Anterior cingulate cortex (tissue), 58 donors: ENCODE measurements around the gene CLINT1.
"Not testable (repeated sequence)": the region's sequence is repeated elsewhere in the genome, so short reads cannot be mapped to it uniquely, and the experiment has no call there.

Experiments
- DNase-seq, 58 donors: peaks; one replicate each; lab custom pipeline; 2025; lab: John Stamatoyannopoulos, UW

The CLINT1 gene

GRCh38 chr5:157858527-157859226, at the start of gene CLINT1:
Gene CLINT1 (minus strand): TSS chr5:157859145. CDS start chr5:157858970, 175 bp downstream.
- DNase-seq = peak in 56 of 58 donors; percentile 67 to 95 (median 84)

DNA sequence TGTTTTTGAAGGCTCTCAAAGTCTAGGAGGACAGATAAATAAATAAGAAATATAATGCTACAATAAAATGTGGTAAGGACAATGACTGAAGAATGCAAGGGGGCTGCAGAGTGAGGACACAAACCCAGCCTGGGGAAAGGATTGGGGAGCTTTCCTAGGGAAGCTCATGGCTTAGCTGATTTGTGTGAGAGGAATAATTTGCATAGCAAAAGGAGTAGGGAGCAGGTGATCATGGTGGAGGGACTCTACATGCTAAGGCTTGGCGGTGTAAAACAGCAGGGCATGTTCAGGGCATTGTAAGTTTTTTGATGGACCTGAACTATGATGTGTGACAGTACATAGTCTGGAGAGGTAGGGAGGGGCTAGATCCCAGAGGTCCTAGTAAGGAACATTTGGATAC, 49.5 kb upstream of the CLINT1 start:
- DNase-seq = no peak

GRCh38 chr5:157907479-157907878, 48.5 kb upstream of the CLINT1 start:
- DNase-seq = no peak

DNA sequence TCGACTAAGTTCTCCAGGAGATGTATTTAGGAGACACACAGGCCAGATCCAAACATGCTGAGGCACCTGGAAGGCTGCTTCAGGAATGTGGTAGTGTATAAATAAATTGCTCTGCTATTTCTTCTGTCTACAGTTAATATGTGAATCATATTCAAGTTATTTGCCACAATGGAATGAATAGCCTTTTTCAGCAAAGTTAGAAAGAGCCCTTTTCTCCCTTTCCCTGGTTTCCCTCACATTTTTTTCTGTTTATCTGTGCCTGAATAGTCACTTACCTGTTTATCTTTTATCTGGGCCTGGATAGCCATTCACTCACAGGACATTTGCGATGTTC, 44.1 kb upstream of the CLINT1 start:
- DNase-seq = no peak

DNA sequence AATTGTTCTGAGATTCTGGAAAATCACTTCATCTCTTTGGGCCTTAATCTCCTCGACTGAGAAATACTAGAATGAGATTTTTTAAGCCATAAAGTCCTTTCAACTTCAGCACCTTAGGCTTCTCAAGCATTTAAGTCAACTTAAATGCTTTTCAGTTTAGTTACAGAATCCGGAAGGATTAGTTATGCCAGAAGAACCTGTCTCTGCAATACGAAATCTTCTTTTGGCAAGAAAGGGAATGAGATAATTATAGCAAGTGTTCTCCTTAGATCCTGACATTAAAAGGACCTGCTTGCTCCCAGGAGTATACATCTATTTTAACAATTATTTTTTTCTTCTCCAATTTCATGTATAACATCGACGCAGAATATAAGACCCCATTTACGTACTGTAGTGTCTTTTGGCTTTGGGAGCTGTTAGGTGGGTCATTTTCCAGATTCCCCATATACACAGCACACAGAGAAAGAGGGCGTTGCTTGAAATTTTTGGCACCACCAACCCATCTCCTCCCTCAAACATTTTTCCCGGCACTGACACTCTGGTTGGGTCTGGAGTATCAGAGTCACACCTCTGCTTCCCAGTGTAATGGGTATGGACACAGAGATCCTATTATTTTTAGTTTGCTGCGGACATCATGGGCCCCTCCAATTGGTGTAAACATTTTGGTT, 43.6 kb upstream of the CLINT1 start:
- DNase-seq = no peak

DNA sequence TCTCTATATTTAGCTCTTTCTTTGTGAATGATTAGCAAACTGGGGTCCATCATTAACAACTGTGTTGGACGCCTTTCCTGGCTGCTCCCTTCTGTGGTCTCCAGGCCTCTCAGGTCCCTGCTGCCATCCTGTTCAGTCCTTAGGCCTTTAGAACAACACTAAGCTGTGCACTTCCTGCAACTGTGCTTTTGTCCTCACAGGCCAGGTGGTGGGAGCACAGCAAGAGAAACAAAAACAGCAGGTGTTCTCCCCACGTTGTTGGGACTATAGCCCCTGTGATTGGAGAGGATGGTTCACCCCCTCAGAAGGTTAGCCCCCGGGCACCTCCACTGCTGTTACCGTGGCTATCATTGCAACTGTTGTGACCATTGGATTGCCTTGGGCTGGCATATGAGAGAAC, 41.7 kb upstream of the CLINT1 start:
- no peak for DNase-seq

GRCh38 chr5:157893611-157894010, 34.7 kb upstream of the CLINT1 start:
- no peak for DNase-seq

DNA sequence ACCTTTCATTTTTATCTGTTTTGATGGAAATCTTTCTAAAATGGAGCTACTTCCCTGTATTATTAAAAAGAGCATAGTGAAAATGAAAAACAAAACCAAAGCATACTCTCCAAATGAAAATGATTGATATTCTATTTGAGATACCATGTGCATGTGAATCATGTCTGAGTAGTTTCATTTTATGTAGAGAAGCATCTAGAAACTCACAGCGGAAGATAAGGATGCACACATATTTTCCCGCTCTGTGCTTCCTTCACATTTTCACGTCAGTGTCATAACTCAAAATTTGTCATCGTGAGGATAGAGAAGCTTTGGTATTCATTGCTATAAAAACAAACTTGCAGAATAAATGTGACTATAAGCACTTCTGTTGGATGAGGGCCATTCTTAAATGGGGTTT, 34.0 kb upstream of the CLINT1 start:
- no peak for DNase-seq

- DNase-seq = no peak
These were observed 32.1 kb upstream of the CLINT1 start for GRCh38 chr5:157890836-157891597.

DNA sequence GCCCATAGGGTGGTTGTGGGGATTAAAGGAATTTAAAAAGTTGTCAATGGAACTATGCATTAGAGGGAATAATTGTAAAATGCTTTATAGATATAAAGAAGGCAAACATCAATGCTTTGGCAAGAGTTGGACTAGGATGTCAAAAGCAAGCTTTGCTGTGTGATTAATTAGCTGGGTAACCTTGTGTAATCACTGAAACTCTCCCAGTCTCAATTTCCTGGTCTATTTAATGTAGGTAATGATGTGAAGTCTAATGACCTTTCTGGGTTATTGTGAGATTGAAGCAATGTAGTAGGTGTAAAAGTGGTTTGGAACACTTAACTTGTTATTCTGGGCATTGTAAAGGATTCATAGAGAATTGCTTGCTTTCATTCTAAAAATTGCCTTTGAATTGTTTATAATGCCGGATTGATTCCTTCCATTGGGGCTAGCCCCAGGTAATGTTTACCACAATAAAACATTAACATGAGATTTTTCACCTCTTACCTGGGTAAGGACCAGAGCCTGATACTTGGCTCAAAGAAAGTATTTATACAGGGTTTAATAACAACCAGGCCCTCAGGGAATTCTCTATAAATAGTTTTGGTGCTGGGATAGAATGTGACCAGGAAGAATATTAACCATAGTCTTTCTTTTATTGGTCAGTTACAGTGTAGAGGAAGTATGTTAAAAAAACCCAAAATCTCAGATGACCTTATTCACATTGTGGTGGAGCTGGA, 30.0 kb upstream of the CLINT1 start:
- DNase-seq = no peak

- DNase-seq = no peak
These were observed 27.9 kb upstream of the CLINT1 start for GRCh38 chr5:157886796-157887380.

DNA sequence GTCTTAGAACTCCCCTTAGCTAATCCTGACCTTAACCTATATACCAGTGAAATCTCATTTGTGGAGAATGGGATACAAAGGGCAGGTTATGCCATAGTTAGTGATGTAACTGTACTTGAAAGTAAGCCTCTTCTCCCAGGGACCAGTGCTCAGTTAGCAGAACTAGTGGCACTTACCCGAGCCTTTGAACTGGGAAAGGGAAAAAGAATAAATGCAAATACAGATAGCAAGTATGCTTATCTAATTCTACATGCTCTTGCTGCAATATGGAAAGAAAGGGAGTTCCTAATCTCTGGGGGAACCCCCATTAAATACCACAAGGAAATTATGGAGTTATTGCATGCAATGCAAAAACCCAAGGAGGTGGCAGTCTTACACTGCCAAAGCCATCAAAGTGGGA, 26.1 kb upstream of the CLINT1 start:
- not testable (repeated sequence) for DNase-seq

GRCh38 chr5:157881498-157881897, 22.6 kb upstream of the CLINT1 start:
- DNase-seq = not testable (repeated sequence)

DNA sequence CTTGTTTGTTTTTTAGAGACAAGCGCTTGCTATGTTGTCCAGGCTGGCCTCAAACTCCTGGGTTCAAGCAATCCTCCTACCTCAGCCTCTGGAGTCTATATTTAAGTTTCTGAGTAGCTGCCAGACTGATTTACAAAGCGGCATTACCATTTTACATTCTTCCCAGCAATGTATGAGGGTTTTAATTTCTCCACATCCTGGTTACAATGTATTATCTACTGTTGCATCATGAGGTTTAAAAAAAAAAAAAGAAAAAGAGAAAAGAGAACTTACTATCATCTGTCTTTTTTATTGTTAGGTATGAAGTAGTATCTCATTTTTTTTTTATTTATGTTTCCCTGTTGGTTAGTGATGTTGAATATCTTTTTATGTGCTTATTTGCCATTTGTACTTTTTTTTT, 18.9 kb upstream of the CLINT1 start:
- DNase-seq = no peak

GRCh38 chr5:157874861-157875260, 15.9 kb upstream of the CLINT1 start:
- DNase-seq = no peak

GRCh38 chr5:157870837-157871834, 12.2 kb upstream of the CLINT1 start:
- peak in 2 of 58 donors; percentile 1 to 33 for DNase-seq

GRCh38 chr5:157867751-157868387, 8.9 kb upstream of the CLINT1 start:
- no peak for DNase-seq

GRCh38 chr5:157866536-157866935, 7.6 kb upstream of the CLINT1 start:
- DNase-seq = no peak

DNA sequence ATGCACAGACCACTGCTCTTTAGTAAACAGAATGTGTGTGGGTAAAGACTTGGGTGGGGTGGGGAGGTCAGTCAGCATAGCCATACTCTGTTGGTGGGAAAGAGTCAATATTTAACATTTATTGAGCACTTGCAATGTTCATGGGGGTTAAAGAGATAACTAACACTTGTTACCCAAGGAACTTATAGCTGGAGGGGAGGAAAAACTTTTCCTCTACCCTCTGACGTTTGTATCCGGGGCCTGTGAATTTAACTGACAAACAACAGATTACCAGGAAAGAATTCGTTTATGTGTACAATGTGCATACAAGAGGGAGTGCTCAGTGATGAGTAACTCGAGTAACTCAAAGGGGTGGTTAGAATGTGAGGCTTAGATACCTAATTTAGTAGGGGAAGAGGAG, 6.8 kb upstream of the CLINT1 start:
- no peak for DNase-seq
